HepG2 (cell line): Measurements from ENCODE around the gene POLR1C.
A peak's percentile ranks its signal among the peaks of the same experiment; 100 is the strongest.

ENCODE experiments used
- TARDBP ChIP-seq: sonication (generic); formaldehyde crosslinking; IDR thresholded peaks from 2 replicates; pipeline ENCODE4 v1.8.0; 2022; ENCODE audit warnings: mild to moderate bottlenecking, missing genetic modification reagents
- TGIF2 ChIP-seq: IDR thresholded peaks from 2 replicates; pipeline ENCODE4 v1.6.1; 2016; ENCODE audit warnings: control low read depth, missing compliant biosample characterization
- TF ChIP-seq, protein P1 (sequence below): IDR thresholded peaks from 2 replicates; pipeline ENCODE4 v1.6.1; 2012; ENCODE audit warnings: inconsistent platforms
- TF ChIP-seq, protein P2 (sequence below): sonication (generic); formaldehyde crosslinking; IDR thresholded peaks from 2 replicates; pipeline ENCODE4 v1.4.0; 2020; ENCODE audit warnings: mild to moderate bottlenecking, missing genetic modification reagents
- TF ChIP-seq, protein P3 (sequence below): sonication (generic); formaldehyde crosslinking; IDR thresholded peaks from 2 replicates; pipeline ENCODE4 v1.5.0; 2020; ENCODE audit warnings: mild to moderate bottlenecking, missing genetic modification reagents, moderate library complexity

DNA sequence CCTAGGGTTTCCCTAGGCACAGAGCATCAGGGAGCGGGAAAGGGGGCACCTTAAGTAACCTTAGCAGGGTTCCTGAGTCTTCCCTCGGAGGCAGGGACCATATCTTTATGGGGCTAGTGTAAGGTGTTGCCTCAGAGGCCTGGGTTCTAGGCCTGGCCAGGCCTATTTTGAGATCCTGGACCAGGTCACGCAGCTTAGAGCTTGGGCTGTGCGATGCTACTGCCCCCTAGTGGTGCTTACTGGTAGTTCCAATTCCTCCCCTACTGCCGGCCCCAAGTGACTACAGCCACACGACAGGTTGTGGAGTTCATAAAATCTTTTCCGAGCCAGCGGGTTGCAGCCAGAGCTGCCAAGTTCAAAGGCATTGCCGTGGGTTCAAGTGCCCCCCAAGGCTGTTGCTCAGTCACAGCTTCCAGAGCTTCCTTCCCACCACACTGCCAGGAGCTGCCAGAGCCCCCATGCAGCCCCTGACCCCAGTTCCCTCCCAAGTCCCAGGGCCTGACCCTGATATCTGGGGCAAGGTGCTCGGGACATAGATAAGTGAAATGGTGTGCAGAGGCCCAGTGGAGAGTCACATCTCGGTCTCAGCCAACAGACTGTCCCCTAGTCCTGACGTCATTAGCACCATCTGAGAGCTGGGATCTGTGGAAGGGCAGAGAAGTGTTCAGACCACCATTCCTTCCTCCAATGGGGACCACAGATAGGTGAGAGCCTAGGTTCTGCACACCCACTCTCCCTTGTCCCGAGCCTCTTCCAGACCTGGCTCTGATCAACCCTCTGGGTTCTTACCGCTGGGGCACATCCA lies 10.0 kb upstream of the POLR1C start:
- TF ChIP-seq TGIF2 (CRISPR knock-in tag) (no peak), TARDBP (CRISPR knock-in tag) (no peak)
- TF ChIP-seq, protein P1, sequence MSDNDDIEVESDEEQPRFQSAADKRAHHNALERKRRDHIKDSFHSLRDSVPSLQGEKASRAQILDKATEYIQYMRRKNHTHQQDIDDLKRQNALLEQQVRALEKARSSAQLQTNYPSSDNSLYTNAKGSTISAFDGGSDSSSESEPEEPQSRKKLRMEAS, result no peak; the same call in 1 of the 2 replicates
- TF ChIP-seq, protein P2, sequence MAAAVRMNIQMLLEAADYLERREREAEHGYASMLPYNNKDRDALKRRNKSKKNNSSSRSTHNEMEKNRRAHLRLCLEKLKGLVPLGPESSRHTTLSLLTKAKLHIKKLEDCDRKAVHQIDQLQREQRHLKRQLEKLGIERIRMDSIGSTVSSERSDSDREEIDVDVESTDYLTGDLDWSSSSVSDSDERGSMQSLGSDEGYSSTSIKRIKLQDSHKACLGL, result no peak
- TF ChIP-seq, protein P3, sequence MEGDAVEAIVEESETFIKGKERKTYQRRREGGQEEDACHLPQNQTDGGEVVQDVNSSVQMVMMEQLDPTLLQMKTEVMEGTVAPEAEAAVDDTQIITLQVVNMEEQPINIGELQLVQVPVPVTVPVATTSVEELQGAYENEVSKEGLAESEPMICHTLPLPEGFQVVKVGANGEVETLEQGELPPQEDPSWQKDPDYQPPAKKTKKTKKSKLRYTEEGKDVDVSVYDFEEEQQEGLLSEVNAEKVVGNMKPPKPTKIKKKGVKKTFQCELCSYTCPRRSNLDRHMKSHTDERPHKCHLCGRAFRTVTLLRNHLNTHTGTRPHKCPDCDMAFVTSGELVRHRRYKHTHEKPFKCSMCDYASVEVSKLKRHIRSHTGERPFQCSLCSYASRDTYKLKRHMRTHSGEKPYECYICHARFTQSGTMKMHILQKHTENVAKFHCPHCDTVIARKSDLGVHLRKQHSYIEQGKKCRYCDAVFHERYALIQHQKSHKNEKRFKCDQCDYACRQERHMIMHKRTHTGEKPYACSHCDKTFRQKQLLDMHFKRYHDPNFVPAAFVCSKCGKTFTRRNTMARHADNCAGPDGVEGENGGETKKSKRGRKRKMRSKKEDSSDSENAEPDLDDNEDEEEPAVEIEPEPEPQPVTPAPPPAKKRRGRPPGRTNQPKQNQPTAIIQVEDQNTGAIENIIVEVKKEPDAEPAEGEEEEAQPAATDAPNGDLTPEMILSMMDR (CRISPR knock-in tag), result peak; percentile 98
